OCI-M2 (cell line): ENCODE data around the gene ZNF723.
"Not testable (repeated sequence)": the region's sequence is repeated elsewhere in the genome, so short reads cannot be mapped to it uniquely, and the experiment has no call there.

Experiments
- DNase-seq: peaks from one replicate; lab custom pipeline; 2025; ENCODE audit not compliant: unreplicated experiment; lab: John Stamatoyannopoulos, UW

The ZNF723 gene

DNA sequence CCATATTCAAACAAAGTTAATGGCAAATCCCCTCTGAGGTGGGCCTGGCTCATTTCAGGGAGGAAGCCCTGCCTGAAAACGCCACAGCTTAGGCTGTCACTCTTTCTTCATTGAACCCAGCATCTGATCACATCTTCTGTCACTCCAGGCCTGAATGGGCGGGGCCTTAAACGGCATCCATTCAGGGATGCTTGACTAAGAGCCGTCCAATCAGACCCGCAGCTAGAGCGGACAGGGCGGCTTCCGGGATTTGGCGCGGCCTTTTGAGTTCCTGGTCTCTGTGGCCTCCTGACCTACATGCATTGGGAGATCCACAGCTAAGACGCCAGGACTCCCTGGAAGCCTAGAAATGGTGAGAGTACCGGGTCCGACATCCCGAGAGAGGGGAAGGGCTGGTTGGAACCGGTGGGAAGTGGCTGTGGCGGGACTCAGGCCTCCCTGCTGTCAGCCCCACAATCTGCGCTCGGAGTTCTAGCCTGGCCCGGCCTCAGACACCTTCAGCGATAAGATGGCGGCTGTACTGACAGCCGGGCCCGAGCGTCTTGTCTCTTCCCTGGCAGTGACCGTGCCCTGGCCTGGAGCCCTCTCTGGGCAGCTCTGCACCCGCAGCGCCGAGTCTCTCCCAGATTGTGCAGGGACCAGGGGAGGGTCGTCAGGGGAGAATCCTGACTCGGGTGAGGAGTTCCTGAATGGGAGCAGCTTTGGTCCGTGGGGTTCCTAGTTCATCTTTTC lies at the start of gene ZNF723:
Gene ZNF723, plus strand, starts transcription at position 261 of the 732 bp plus-strand sequence. Its CDS starts 89 bp downstream, at position 350.
- no peak for DNase-seq

DNA sequence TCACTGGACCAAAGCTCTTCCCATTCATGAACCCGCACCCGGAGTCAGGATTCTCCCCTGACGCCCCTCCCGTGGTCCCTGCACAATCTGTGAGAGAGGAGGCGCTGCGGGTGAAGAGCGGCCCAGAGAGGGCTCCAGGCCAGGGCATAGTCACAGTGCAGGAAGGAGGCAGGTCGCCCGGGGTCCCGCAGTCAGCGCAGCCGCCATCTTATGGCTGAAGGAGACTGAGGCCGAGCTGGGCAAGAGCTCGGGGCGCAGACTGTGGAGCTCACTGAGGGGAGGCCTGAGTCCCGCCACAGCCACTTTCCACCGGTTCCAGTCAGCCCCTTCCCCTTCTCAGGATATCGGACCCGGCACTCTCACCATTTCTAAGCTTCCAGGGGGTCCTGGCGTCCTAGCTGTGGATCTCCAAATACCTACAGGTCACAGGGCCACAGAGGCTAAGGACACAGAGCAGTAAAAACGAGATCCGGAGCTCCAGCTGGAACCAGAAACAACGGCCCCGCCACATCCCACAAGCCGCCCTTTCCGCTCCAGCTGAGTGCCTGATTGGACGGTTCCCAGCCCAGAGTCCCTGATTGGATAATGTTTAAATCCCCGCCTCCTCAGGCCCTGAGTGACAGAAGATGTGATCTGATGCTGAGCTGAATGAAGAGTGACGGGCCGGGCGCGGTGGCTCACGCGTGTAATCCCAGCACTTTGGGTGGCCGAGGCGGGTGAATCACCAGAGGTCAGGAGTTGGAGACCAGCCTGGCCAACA lies 48.3 kb upstream of the ZNF723 start, which contains the start of gene ZNF99:
Gene ZNF99, minus strand, starts transcription at position 501 of the 760 bp plus-strand sequence. Its CDS starts 135 bp downstream, at position 366.
- DNase-seq: peak; percentile 61

- not testable (repeated sequence) for DNase-seq
These were observed 39.2 kb upstream of the ZNF723 start for GRCh38 chr19:22792863-22793262.

DNA sequence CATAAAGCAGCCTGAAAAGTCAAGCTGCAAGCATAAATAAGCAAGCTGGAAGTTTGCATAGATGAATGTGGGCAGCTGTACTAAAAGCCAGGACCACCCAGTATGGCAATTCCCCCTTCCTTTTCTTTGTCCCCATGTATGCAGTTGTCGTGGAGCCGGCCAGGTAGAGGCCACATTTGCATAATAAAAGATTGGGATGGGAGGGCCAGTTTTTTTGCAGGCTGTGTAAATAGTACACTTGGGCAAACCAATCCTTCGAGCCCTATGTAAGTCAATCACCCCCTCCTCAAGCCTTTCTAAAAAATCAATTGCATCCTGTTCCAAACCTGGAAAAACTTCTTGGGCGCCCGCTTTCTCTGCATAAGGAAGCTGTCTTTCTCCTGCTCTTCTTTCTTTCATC lies 35.1 kb upstream of the ZNF723 start:
- DNase-seq: no peak

- DNase-seq: no peak
These were observed 25.7 kb upstream of the ZNF723 start for GRCh38 chr19:22806418-22806817.

GRCh38 chr19:22807061-22807835 lies 24.8 kb upstream of the ZNF723 start:
- DNase-seq: no peak

DNA sequence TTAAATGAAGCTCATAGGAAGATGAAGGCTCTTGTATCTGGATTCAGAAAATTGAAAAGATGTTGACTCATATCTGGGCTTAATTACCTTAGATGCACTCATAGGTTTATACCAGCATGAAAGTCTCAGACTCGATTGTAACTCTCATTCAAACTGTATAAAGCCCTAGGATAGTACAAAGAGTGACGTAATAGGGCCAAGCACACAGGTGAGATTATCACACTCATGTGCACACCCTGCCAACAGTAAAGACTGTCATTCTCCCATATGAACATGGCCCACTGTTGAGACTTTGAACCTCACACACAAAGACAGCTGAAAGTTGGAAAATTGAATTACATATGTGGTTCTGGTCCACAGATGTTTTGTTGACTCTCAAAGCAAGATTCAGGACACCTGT lies 18.0 kb upstream of the ZNF723 start:
- DNase-seq: no peak

GRCh38 chr19:22831211-22831610 lies 880 bp upstream of the ZNF723 start:
- no peak for DNase-seq

GRCh38 chr19:22857713-22858320 lies 25.7 kb downstream of the ZNF723 start:
- DNase-seq: not testable (repeated sequence)

GRCh38 chr19:22882797-22883196 lies 50.7 kb downstream of the ZNF723 start:
- no peak for DNase-seq

- no peak for DNase-seq
These were observed 61.8 kb downstream of the ZNF723 start for GRCh38 chr19:22893855-22894270.

GRCh38 chr19:22901431-22902130 lies 69.5 kb downstream of the ZNF723 start:
- no peak for DNase-seq
